RKO (cell line): ENCODE results near the gene CCHCR1.
"Not testable (repeated sequence)": the region's sequence is repeated elsewhere in the genome, so short reads cannot be mapped to it uniquely, and the experiment has no call there.

Source experiments
- DNase-seq: peaks from one replicate; pipeline ENCODE4 v3.0.0-alpha.2; 2016; ENCODE audit warnings: low spot score

The CCHCR1 gene

GRCh38 chr6:31183859-31184258, 26.3 kb upstream of the CCHCR1 start:
- not testable (repeated sequence) for DNase-seq

GRCh38 chr6:31183287-31183686, 25.7 kb upstream of the CCHCR1 start:
- DNase-seq = not testable (repeated sequence)

GRCh38 chr6:31180500-31180899, 22.9 kb upstream of the CCHCR1 start:
- no peak for DNase-seq

- DNase-seq = no peak
These were observed 22.3 kb upstream of the CCHCR1 start for GRCh38 chr6:31179896-31180295.

DNA sequence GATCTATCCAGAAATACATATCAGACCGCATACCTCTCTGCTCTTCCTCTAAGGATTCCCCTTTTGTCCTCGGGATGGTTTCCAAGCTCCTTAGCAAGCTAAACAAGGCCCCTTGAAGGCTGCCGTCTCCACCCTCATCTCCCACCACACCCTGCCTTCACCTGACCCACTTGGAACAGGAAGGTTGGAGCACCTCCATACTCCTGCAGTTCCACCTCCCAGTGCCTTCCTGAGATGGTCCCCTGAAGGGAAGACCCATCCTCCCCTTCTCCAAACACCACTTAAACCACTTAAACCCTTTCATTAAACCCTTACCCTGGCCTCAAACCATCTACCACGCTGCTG, 21.4 kb upstream of the CCHCR1 start:
- no peak for DNase-seq

DNA sequence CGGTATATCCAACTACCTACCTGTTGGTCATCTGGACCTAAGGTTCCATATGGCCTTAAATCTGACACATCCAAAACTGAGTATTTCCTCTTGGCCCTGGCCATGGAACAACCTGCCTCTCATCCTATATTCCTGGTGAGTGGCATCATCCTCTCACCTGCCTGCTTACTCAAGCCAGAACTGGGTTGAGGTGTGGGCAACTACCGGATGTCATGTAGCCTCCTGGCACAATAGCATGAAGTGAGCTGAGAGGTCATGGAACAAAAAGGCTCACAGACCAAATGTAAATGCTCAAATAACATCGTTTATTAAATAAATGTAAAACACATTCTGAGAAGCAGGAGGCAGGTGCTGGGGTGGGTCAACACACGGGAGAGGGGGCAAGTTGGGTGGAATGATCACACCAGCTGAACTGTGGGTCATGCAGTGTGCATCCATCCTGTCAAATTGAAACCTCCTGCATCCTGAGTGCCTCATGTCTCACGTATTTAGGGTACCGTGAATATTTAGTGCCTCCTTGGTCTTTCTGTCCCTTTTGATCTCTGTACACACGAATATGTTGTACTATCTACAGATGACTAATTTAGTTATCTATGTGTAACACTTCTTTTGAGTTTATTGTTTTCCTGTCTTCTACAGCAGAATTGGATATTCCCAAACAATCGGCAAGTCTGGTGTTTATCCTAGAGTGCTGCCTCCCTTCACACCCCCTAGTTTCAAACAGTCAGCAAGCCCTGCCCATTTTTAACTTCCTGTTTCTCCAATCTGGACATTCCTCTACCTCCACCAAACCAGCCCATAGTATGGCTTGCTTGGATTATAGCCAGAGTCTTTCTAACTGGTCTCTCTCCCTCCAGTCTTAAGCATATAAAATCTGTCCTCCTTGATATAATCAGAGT, 20.8 kb upstream of the CCHCR1 start:
- DNase-seq = no peak

- DNase-seq = no peak
These were observed 18.4 kb upstream of the CCHCR1 start for GRCh38 chr6:31175971-31176370.

DNA sequence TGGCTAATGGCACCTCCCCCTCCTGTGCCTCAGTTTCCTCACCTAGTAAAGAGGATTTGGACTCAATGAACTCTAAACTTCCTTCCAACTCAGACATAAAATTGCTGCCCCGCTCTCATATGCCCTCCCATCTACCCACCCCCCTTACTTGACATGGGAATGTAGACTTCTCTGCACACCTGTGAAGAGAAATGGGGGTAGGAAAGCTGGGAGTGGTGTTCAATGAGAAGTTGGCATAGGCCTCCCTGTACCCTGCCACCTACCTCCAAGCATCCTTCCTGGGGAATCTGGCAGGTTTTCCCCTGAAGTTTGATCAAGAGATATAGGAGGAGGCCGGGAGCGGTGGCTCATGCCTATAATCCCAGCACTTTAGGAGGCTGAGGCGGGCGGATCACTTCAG, 16.8 kb upstream of the CCHCR1 start:
- no peak for DNase-seq

DNA sequence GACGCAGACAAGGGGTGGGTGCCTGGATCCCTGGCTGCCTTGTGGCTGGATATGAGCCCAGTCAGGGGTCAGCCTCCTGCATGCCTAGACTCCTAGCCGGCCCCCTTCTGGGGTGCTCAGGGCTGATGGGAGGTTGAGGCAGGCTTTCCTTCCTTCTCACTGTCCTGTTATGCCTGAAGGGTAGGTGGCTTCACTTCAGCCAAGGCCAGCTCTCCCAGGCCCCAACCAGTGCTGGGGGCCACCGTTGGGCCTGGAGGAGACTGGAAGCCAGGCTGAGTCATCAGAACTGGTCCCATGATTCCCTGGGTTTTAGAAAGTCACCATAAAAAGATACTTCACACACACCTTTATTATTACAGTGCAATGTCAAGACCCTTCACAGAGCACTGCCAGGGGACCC, 15.8 kb upstream of the CCHCR1 start:
- no peak for DNase-seq

- DNase-seq = no peak
These were observed 15.4 kb upstream of the CCHCR1 start for GRCh38 chr6:31172973-31173384.

- no peak for DNase-seq
These were observed 14.6 kb upstream of the CCHCR1 start for GRCh38 chr6:31171931-31172905.

DNA sequence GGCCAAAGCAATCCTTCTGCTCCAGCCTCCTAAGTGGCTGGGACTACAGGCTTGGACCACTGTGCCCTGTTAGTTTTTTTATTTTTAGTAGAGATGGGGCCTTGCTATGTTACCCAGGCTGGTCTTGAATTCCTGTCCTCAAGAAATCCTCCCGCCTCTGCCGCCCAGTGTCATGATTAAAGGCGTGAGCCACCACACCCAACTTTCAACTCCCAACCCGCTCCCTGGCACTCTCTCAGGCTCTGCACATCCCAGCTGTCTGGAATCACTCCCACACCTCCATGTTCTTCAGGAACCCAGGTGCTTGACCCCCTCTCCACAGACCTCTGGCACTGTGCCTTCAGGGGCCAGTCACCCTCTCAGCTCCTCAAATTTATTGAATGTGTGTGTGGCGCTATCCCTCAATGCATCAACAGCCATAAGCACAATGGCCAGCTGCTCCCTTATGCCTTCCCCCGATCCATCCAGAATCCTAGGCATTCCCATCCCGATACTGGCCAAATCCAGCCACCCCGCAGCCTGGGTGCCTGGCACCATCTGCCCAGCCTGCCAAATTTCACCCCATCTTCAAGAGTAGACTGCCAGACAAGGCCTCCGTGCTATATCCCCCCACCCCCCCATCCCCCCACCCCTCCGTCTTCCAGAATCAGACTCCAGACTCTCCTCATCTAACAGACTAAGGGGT, 13.5 kb upstream of the CCHCR1 start:
- DNase-seq = no peak

GRCh38 chr6:31170600-31170881, 12.9 kb upstream of the CCHCR1 start, which contains the start of gene POU5F1:
Gene POU5F1 (minus strand): TSS chr6:31170682. CDS start chr6:31170620, 62 bp downstream.
- DNase-seq = no peak

- DNase-seq = not testable (repeated sequence)
These were observed 12.4 kb upstream of the CCHCR1 start for GRCh38 chr6:31169858-31170599.

GRCh38 chr6:31169123-31169857, 11.7 kb upstream of the CCHCR1 start:
- no peak for DNase-seq

- DNase-seq = no peak
These were observed 11.0 kb upstream of the CCHCR1 start for GRCh38 chr6:31168606-31169005.

DNA sequence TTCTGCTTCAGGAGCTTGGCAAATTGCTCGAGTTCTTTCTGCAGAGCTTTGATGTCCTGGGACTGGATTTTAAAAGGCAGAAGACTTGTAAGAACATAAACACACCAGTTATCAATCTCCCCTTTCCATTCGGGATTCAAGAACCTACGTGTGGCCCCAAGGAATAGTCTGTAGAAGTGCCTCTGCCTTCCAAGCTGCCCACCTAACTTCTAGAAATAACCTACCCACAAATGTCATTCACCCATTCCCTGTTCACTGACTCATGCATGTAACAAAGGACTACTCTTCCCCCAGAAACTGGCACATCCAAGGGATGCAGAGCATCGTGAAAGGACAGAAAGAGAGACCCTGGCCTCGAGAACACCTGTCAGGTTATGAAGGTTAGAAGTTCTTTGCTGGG, 8.4 kb upstream of the CCHCR1 start:
- DNase-seq = no peak

DNA sequence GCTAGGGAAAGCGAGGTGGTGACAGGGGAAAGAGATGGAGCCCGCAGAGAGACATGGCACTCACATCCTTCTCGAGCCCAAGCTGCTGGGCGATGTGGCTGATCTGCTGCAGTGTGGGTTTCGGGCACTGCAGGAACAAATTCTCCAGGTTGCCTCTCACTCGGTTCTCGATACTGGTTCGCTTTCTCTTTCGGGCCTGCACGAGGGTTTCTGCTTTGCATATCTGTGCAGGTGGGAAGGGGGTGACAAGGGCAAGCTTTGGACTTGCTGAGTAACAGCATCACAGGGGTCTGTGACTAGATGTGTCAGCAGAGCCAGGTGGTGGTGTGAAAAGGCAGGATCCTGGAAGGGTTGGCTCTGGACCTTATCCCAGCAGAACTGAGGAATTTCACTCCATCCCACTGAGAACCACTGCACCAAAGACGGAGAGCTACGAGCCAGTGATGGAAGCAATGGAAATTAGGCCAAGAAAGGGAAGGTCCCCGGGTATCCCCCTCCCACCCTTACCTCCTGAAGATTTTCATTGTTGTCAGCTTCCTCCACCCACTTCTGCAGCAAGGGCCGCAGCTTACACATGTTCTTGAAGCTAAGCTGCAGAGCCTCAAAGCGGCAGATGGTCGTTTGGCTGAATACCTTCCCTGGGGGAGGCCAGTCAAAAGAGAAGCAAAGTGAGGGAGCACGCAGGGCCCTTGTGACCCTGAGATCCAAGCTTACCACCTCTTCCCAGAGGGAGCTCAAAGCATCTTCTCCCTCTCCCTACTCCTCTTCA, 7.6 kb upstream of the CCHCR1 start:
- DNase-seq = not testable (repeated sequence)

DNA sequence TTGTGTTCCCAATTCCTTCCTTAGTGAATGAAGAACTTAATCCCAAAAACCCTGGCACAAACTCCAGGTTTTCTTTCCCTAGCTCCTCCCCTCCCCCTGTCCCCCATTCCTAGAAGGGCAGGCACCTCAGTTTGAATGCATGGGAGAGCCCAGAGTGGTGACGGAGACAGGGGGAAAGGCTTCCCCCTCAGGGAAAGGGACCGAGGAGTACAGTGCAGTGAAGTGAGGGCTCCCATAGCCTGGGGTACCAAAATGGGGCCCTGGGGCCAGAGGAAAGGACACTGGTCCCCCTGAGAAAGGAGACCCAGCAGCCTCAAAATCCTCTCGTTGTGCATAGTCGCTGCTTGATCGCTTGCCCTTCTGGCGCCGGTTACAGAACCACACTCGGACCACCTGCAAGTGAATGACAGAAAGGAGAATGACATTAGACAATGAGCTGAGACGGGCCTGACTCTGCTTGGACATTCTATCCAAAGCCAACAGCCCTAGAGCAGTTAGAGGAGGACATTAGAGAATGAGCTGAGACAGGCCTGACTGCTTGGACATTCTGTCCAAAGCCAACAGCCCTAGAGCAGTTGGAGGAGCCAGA, 7.0 kb upstream of the CCHCR1 start:
- not testable (repeated sequence) for DNase-seq

GRCh38 chr6:31163922-31164321, 6.3 kb upstream of the CCHCR1 start:
- no peak for DNase-seq
